ENCODE data around the gene CC2D1A. TPM values are rescaled to one million over a fixed set of nuclear protein-coding genes. Genes with fewer than 3 reads are reported as not detected.
A peak's percentile ranks its signal among the peaks of the same experiment; 100 is the strongest.

CC2D1A gene
- total and polyA plus RNA-seq, 2 experiments from 2014 or later = 23.1 to 39.7 TPM

DNA sequence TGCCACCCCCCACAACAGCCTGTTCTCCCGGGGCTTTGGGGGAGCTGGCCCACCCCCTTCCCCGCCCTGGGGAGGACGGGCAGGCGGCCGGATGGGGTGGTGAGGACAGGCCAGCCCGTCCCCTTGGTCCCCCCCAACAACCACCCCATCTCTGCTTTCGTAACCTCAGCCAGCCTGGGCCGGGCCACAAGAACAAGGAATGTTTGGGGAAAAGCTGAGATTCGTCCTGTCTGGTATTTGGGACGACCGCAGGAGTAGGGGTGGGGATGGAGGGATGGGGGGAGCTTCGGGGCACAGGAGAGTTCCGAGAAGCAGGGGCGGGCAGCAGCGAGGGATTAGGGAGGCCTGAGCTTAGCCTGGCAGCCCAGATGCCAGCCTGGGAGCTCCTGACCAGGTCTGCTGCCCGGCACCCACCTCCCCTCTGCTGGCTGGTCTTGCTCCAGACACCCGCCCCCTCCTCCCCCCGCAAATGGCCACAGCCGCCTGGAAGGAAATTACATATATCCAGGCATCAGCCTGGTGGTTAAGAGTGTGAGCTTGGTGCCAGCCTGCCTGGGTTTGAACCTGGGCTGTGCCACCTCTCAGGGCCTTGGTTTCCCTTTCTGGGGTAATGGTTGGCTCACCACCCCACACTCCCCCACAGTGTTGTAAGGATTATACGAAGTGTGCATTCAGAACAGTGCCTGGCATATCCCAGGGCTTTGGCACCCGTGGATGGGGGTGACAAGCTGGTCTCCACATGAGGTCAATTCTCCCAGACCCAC lies 32.5 kb downstream of the CC2D1A start, which contains the start of gene PODNL1:
Gene PODNL1, minus strand, starts transcription at position 117 of the 764 bp plus-strand sequence. CDS start 236 bp downstream, outside the sequence.
- Mint-ChIP-seq H3K36me3 (ENCODE audit: low read depth) (no peaks in the 10 kb centered on the region; the same call in 2 of the 3 replicates), H3K4me1 (peaks cover 28% of the 10 kb centered on the region), H3K27me3 (ENCODE audit: insufficient read depth, low read depth, poor library complexity) (peaks cover 10% of the 10 kb centered on the region), H3K27ac (no peak within 1 kb of the TSS; the same call in 1 of the 2 replicates), H3K9me3 (peaks cover 3% of the 10 kb centered on the region; the same call in 2 of the 3 replicates), H3K4me3 (peak within 1 kb of the TSS; percentile 26; the same call in 2 of the 3 replicates)
- Histone ChIP-seq H3K79me2 (replicated peaks; ENCODE audit: insufficient read depth) (no peaks in the 10 kb centered on the region), H3K9me2 (ENCODE audit: insufficient read depth) (no peaks in the 10 kb centered on the region), H3F3A (replicated peaks; ENCODE audit: low read depth) (peaks cover 15% of the 10 kb centered on the region), H2AFZ (peak within 1 kb of the TSS; percentile 92), H3K4me1 (ENCODE audit: insufficient read depth) (peaks cover 14% of the 10 kb centered on the region; the same call in 1 of the 2 replicates), H3K27me3 (ENCODE audit: insufficient read depth) (no peaks in the 10 kb centered on the region), H3K36me3 (ENCODE audit: insufficient read depth) (no peaks in the 10 kb centered on the region), H3K4me3 (peak within 1 kb of the TSS; percentile 42; the same call in 1 of the 2 replicates), H3K27ac (ENCODE audit: low read depth) (no peak within 1 kb of the TSS), H4K20me1 (replicated peaks; ENCODE audit: insufficient read depth) (no peaks in the 10 kb centered on the region), H3K4me2 (peak within 1 kb of the TSS; percentile 60; the same call in 1 of the 2 replicates)
- ATAC-seq (no peak; the same call in 2 of the 3 replicates), DNase-seq (ENCODE audit: low spot score) (peak; percentile 52)
- TF ChIP-seq JUNB (IDR thresholded peaks at IDR 0.05; ENCODE audit: unreplicated experiment) (no peak), EZH2phosphoT487 (IDR thresholded peaks at IDR 0.05; ENCODE audit: unreplicated experiment) (no peak), NANOG (IDR thresholded peaks at IDR 0.05; ENCODE audit: borderline replicate concordance) (no peak), CREB1 (CRISPR knock-in tag; IDR thresholded peaks at IDR 0.05; ENCODE audit: low read depth) (no peak), EZH2 (IDR thresholded peaks at IDR 0.05; ENCODE audit: low read depth, unreplicated experiment) (no peak), ZNF462 (CRISPR knock-in tag; IDR thresholded peaks at IDR 0.05) (no peak), ZNF331 (CRISPR knock-in tag; IDR thresholded peaks at IDR 0.05; ENCODE audit: low read depth) (no peak), CTCF (conservative IDR thresholded peaks at IDR 0.05; ENCODE audit: low read depth in 2 of 2) (no peak)
